Measurements from ENCODE around the gene PLEKHO1.
"Not testable (repeated sequence)": the region's sequence is repeated elsewhere in the genome, so short reads cannot be mapped to it uniquely, and the experiment has no call there.

The PLEKHO1 gene

GRCh38 chr1:150168960-150169601, 19.4 kb downstream of the PLEKHO1 start:
- peak in 1 of 2 donors; percentile 45 for DNase-seq (ENCODE audit: extremely low read depth in 1 of 2, low read depth in 1 of 2)

GRCh38 chr1:150171801-150172200, 22.1 kb downstream of the PLEKHO1 start:
- DNase-seq (ENCODE audit: extremely low read depth in 1 of 2, low read depth in 1 of 2), result no peak

GRCh38 chr1:150173141-150173585, 23.4 kb downstream of the PLEKHO1 start:
- DNase-seq (ENCODE audit: extremely low read depth in 1 of 2, low read depth in 1 of 2), result no peak

GRCh38 chr1:150176593-150176992, 26.9 kb downstream of the PLEKHO1 start:
- DNase-seq (ENCODE audit: extremely low read depth in 1 of 2, low read depth in 1 of 2), result no peak

- DNase-seq (ENCODE audit: extremely low read depth in 1 of 2, low read depth in 1 of 2), result no peak
Measured at GRCh38 chr1:150178548-150178947, 28.8 kb downstream of the PLEKHO1 start.

GRCh38 chr1:150179867-150180266, 30.2 kb downstream of the PLEKHO1 start:
- DNase-seq (ENCODE audit: extremely low read depth in 1 of 2, low read depth in 1 of 2), result no peak

- no peak for DNase-seq (ENCODE audit: extremely low read depth in 1 of 2, low read depth in 1 of 2)
Measured at GRCh38 chr1:150180474-150180873, 30.8 kb downstream of the PLEKHO1 start.

- no peak for DNase-seq (ENCODE audit: extremely low read depth in 1 of 2, low read depth in 1 of 2)
Measured at GRCh38 chr1:150182247-150182646, 32.5 kb downstream of the PLEKHO1 start.

GRCh38 chr1:150183061-150183460, 33.3 kb downstream of the PLEKHO1 start:
- DNase-seq (ENCODE audit: extremely low read depth in 1 of 2, low read depth in 1 of 2), result no peak

- no peak for DNase-seq (ENCODE audit: extremely low read depth in 1 of 2, low read depth in 1 of 2)
Measured at GRCh38 chr1:150185481-150185880, 35.8 kb downstream of the PLEKHO1 start.

- not testable (repeated sequence) for DNase-seq (ENCODE audit: extremely low read depth in 1 of 2, low read depth in 1 of 2)
Measured at GRCh38 chr1:150186438-150186788, 36.7 kb downstream of the PLEKHO1 start.

- DNase-seq (ENCODE audit: extremely low read depth in 1 of 2, low read depth in 1 of 2), result no peak
Measured at GRCh38 chr1:150186789-150187559, 37.3 kb downstream of the PLEKHO1 start.

GRCh38 chr1:150187560-150187931, 37.8 kb downstream of the PLEKHO1 start:
- DNase-seq (ENCODE audit: extremely low read depth in 1 of 2, low read depth in 1 of 2), result no peak

- no peak for DNase-seq (ENCODE audit: extremely low read depth in 1 of 2, low read depth in 1 of 2)
Measured at GRCh38 chr1:150192012-150192411, 42.3 kb downstream of the PLEKHO1 start.

GRCh38 chr1:150194381-150195031, 44.8 kb downstream of the PLEKHO1 start:
- no peak for DNase-seq (ENCODE audit: extremely low read depth in 1 of 2, low read depth in 1 of 2)

GRCh38 chr1:150196417-150196816, 46.7 kb downstream of the PLEKHO1 start:
- DNase-seq (ENCODE audit: extremely low read depth in 1 of 2, low read depth in 1 of 2), result no peak

GRCh38 chr1:150207281-150207971, 57.7 kb downstream of the PLEKHO1 start:
- no peak for DNase-seq (ENCODE audit: extremely low read depth in 1 of 2, low read depth in 1 of 2)

GRCh38 chr1:150208460-150208859, 58.7 kb downstream of the PLEKHO1 start:
- DNase-seq (ENCODE audit: extremely low read depth in 1 of 2, low read depth in 1 of 2), result not testable (repeated sequence)
